Gastrocnemius medialis (tissue), 4 donors: Measurements from ENCODE around the gene ZCCHC14. TPM values are rescaled to one million over a fixed set of nuclear protein-coding genes. Genes with fewer than 3 reads are reported as not detected.

ENCODE experiments used
- ATAC-seq, 2 donors: fragments of 150-250 bp; one replicate each; pipeline ENCODE4 v1.9.1; 2016
- DNase-seq, 2 donors: peaks; one replicate each; pipeline ENCODE4 v3.0.0-alpha.2; 2019
- H3K27ac ChIP-seq, 4 donors: fragments of 200-600 bp; sonication (generic); 1 replicate in 1 of 4; 2 replicates in 3 of 4; pipeline ENCODE4 v1.5.1; 2016 to 2018; ENCODE audit warnings: mild to moderate bottlenecking in 2 of 4, moderate library complexity in 1 of 4
- H3K27me3 ChIP-seq, 3 donors: fragments of 200-600 bp; sonication (generic) in 2 of 3; 1 replicate in 1 of 3; 2 replicates in 2 of 3; pipeline versions ENCODE4 v1.5.1 to v1.6.0; 2016 to 2019; ENCODE audit warnings: mild to moderate bottlenecking in 1 of 3, moderate library complexity in 1 of 3
- H3K36me3 ChIP-seq, 2 donors: fragments of 200-600 bp; sonication (generic) in 1 of 2; one replicate each; pipeline ENCODE4 v1.5.1; 2017 to 2018
- H3K4me1 ChIP-seq, 2 donors: fragments of 200-600 bp; sonication (generic) in 1 of 2; one replicate each; pipeline ENCODE4 v1.5.1; 2016 to 2017; ENCODE audit warnings: mild to moderate bottlenecking in 2 of 2
- H3K4me3 ChIP-seq, 4 donors: fragments of 200-600 bp; sonication (generic) in 3 of 4; 1 replicate in 1 of 4; 2 replicates in 3 of 4; pipeline ENCODE4 v1.5.1; 2016 to 2019; ENCODE audit warnings: mild to moderate bottlenecking in 2 of 4
- H3K9me3 ChIP-seq, 3 donors: fragments of 200-600 bp; sonication (generic) in 2 of 3; 1 replicate in 1 of 3; 2 replicates in 2 of 3; pipeline ENCODE4 v1.5.1; 2016 to 2019
- CTCF ChIP-seq, 5 experiments: fragments of 450-650 bp in 3 of 5; fragments of 200-600 bp in 2 of 5; sonication (generic) in 2 of 5; IDR thresholded peaks in 4 of 5; conservative IDR thresholded peaks in 1 of 5; 1 replicate in 4 of 5; 2 replicates in 1 of 5; pipeline ENCODE4 v1.5.1; 2016 to 2019; ENCODE audit warnings: antibody characterized with exemption in 5 of 5, mild to moderate bottlenecking in 3 of 5, moderate library complexity in 3 of 5
- POLR2A ChIP-seq, 2 donors: fragments of 450-650 bp; IDR thresholded peaks; one replicate each; pipeline ENCODE4 v1.6.1; 2017; ENCODE audit warnings: antibody characterized with exemption in 2 of 2, mild to moderate bottlenecking in 2 of 2, moderate library complexity in 2 of 2
- in situ Hi-C, 4 donors: fragments of 200-750 bp; cut with MboI; loops; one replicate each; pipeline versions ENCODE4 v1.15.0 to v1.8.0; 2017; ENCODE audit warnings: low sequenced_read_pairs in 4 of 4
- intact Hi-C: fragments of 100-400 bp; cut with DNase I; formaldehyde crosslinking; loops from one replicate; pipeline ENCODE4 v1.15.1; 2023; ENCODE audit warnings: low total_unique reads
- total RNA-seq, 4 donors: library from RNA; depleted of rRNA; stranded (reverse); fragments of >200 nt; gene quantifications; one replicate each; pipeline versions ENCODE4 v1.1.0 to v1.2.3, GENCODE V29; 2016

Gene ZCCHC14
- total RNA-seq, 4 donors from 2014 or later, result 8.9 to 10.7 (median 9.3) TPM

GRCh38 chr16:87411375-87412271 lies 81.2 kb downstream of the ZCCHC14 start:
- Histone ChIP-seq H3K36me3 (peaks cover 0 to 80% of the 10 kb centered on the region in 2 donors), H3K9me3 (no peaks in the 10 kb centered on the region), H3K27me3 (no peaks in the 10 kb centered on the region), H3K27ac (no peak overlapping the region), H3K4me3 (no peak overlapping the region), H3K4me1 (no peaks in the 10 kb centered on the region)
- DNase-seq (no peak), ATAC-seq (no peak)
- no peak for TF ChIP-seq POLR2A (IDR thresholded peaks at IDR 0.05)
- TF ChIP-seq CTCF (IDR thresholded peaks at IDR 0.05 in 4 of 5, conservative IDR thresholded peaks at IDR 0.05 in 1 of 5), result no peak
- intact Hi-C loops (loop anchor here (10.0 kb wide), 1 partner anchor 133 kb away; no protein-coding TSS in a partner anchor), in situ Hi-C loops (loop anchor here in 2 of 4 donors (25.0 kb wide), 1 partner anchor 226 kb away; no protein-coding TSS in a partner anchor)

GRCh38 chr16:87410968-87411367 lies 81.9 kb downstream of the ZCCHC14 start:
- intact Hi-C loops (loop anchor here (10.0 kb wide), 1 partner anchor 134 kb away; no protein-coding TSS in a partner anchor), in situ Hi-C loops (loop anchor here in 2 of 4 donors (25.0 kb wide), 1 partner anchor 226 kb away; no protein-coding TSS in a partner anchor)
- Histone ChIP-seq H3K27me3 (no peaks in the 10 kb centered on the region), H3K36me3 (peaks cover 0 to 80% of the 10 kb centered on the region in 2 donors), H3K9me3 (no peaks in the 10 kb centered on the region), H3K27ac (no peak overlapping the region), H3K4me1 (no peaks in the 10 kb centered on the region), H3K4me3 (no peak overlapping the region)
- ATAC-seq, result no peak
- TF ChIP-seq CTCF (IDR thresholded peaks at IDR 0.05 in 4 of 5, conservative IDR thresholded peaks at IDR 0.05 in 1 of 5) (no peak), POLR2A (IDR thresholded peaks at IDR 0.05) (no peak)
- no peak for DNase-seq

- TF ChIP-seq POLR2A (IDR thresholded peaks at IDR 0.05) (no peak), CTCF (IDR thresholded peaks at IDR 0.05 in 4 of 5, conservative IDR thresholded peaks at IDR 0.05 in 1 of 5) (no peak)
- DNase-seq (no peak), ATAC-seq (no peak)
- H3K9me3 ChIP-seq, result no peaks in the 10 kb centered on the region
- H3K27ac ChIP-seq, result no peak overlapping the region
- intact Hi-C loops, result loop anchor here (10.0 kb wide), 1 partner anchor 134 kb away; no protein-coding TSS in a partner anchor
- H3K4me3 ChIP-seq, result no peak overlapping the region
- in situ Hi-C loops, result loop anchor here in 2 of 4 donors (25.0 kb wide), 1 partner anchor 227 kb away; no protein-coding TSS in a partner anchor
- peaks cover 0 to 80% of the 10 kb centered on the region in 2 donors for H3K36me3 ChIP-seq
- H3K4me1 ChIP-seq, result no peaks in the 10 kb centered on the region
- no peaks in the 10 kb centered on the region for H3K27me3 ChIP-seq
Measured at GRCh38 chr16:87410530-87410929, 82.3 kb downstream of the ZCCHC14 start.

GRCh38 chr16:87409781-87410180 lies 83.0 kb downstream of the ZCCHC14 start:
- TF ChIP-seq POLR2A (IDR thresholded peaks at IDR 0.05) (no peak), CTCF (IDR thresholded peaks at IDR 0.05 in 4 of 5, conservative IDR thresholded peaks at IDR 0.05 in 1 of 5) (no peak)
- Histone ChIP-seq H3K9me3 (no peaks in the 10 kb centered on the region), H3K4me3 (no peak overlapping the region), H3K27me3 (no peaks in the 10 kb centered on the region), H3K36me3 (peaks cover 0 to 80% of the 10 kb centered on the region in 2 donors), H3K4me1 (no peaks in the 10 kb centered on the region), H3K27ac (no peak overlapping the region)
- intact Hi-C loops (loop anchor here (5.0 to 10.0 kb wide), 2 partner anchors 78 to 135 kb away; no protein-coding TSS in a partner anchor), in situ Hi-C loops (loop anchor here in 2 of 4 donors (25.0 kb wide), 1 partner anchor 228 kb away; no protein-coding TSS in a partner anchor)
- DNase-seq (no peak), ATAC-seq (no peak)
